ENCODE results near the gene TAOK1.

Gene TAOK1

GRCh38 chr17:29584452-29585079 is 194.4 kb downstream of the TAOK1 start:
- DNase-seq (ENCODE audit: low spot score) = no peak

GRCh38 chr17:29585080-29585751 is 195.1 kb downstream of the TAOK1 start:
- DNase-seq (ENCODE audit: low spot score) = no peak

GRCh38 chr17:29586676-29587469 is 196.7 kb downstream of the TAOK1 start:
- no peak for DNase-seq (ENCODE audit: low spot score)

- DNase-seq (ENCODE audit: low spot score) = no peak
These were observed 197.4 kb downstream of the TAOK1 start for GRCh38 chr17:29587591-29587990.

GRCh38 chr17:29588017-29588561 is 197.9 kb downstream of the TAOK1 start:
- peak; percentile 39 for DNase-seq (ENCODE audit: low spot score)

- peak; percentile 60 for DNase-seq (ENCODE audit: low spot score)
These were observed 198.6 kb downstream of the TAOK1 start for GRCh38 chr17:29588562-29589411.

GRCh38 chr17:29589524-29590410 is 199.6 kb downstream of the TAOK1 start, which contains the start of gene GIT1:
Gene GIT1, minus strand, starts transcription at chr17:29589648. Its CDS starts 270 bp downstream, at chr17:29589378.
- peak; percentile 97 for DNase-seq (ENCODE audit: low spot score)

- DNase-seq (ENCODE audit: low spot score) = peak; percentile 69
These were observed 200.4 kb downstream of the TAOK1 start for GRCh38 chr17:29590411-29591145.

- DNase-seq (ENCODE audit: low spot score) = peak; percentile 65
These were observed 201.1 kb downstream of the TAOK1 start for GRCh38 chr17:29591146-29591736.

GRCh38 chr17:29591737-29592608 is 201.8 kb downstream of the TAOK1 start:
- DNase-seq (ENCODE audit: low spot score) = peak; percentile 93

GRCh38 chr17:29592850-29593551 is 202.8 kb downstream of the TAOK1 start, which contains the start of gene ANKRD13B:
Gene ANKRD13B, plus strand, starts transcription at chr17:29593132. Its CDS starts 490 bp downstream, at chr17:29593622.
- DNase-seq (ENCODE audit: low spot score) = peak; percentile 55

GRCh38 chr17:29593591-29594518 is 203.7 kb downstream of the TAOK1 start:
- DNase-seq (ENCODE audit: low spot score) = no peak

- no peak for DNase-seq (ENCODE audit: low spot score)
These were observed 204.4 kb downstream of the TAOK1 start for GRCh38 chr17:29594519-29595090.

GRCh38 chr17:29595107-29595942 is 205.2 kb downstream of the TAOK1 start:
- no peak for DNase-seq (ENCODE audit: low spot score)
